Transverse colon (tissue), 4 donors: ENCODE results near the gene LDLRAD4. TPM values are rescaled to one million over a fixed set of nuclear protein-coding genes. Genes with fewer than 3 reads are reported as not detected.
A peak's percentile ranks its signal among the peaks of the same experiment; 100 is the strongest.

Source experiments
- DNase-seq: peaks from one replicate; pipeline ENCODE4 v3.0.0-alpha.2; 2019
- H3K27ac ChIP-seq, 4 donors: fragments of 200-600 bp; sonication (generic); 2 replicates each; pipeline ENCODE4 v1.5.1; 2016 to 2018; ENCODE audit warnings: inconsistent platforms in 4 of 4
- H3K27me3 ChIP-seq: fragments of 200-600 bp; sonication (generic); 2 replicates; pipeline ENCODE4 v1.5.1; 2017; ENCODE audit warnings: inconsistent platforms
- H3K36me3 ChIP-seq, 4 donors: fragments of 200-600 bp; sonication (generic); 2 replicates each; pipeline ENCODE4 v1.5.1; 2017 to 2019; ENCODE audit warnings: inconsistent platforms in 4 of 4
- H3K4me1 ChIP-seq, 4 donors: fragments of 200-600 bp; sonication (generic); 2 replicates each; pipeline ENCODE4 v1.5.1; 2017 to 2020; ENCODE audit warnings: inconsistent platforms in 4 of 4
- H3K4me3 ChIP-seq, 4 donors: fragments of 200-600 bp; sonication (generic); 1 replicate in 1 of 4; 2 replicates in 3 of 4; pipeline versions ENCODE4 v1.5.1 to v1.6.1; 2017 to 2019; ENCODE audit warnings: inconsistent platforms in 4 of 4
- H3K9me3 ChIP-seq, 2 donors: fragments of 200-600 bp; sonication (generic); 2 replicates each; pipeline ENCODE4 v1.5.1; 2017 to 2019; ENCODE audit warnings: inconsistent platforms in 2 of 2
- CTCF ChIP-seq, 5 experiments: fragments of 200-600 bp in 3 of 5; fragments of 450-650 bp in 2 of 5; sonication (generic) in 3 of 5; IDR thresholded peaks; 1 replicate in 2 of 5; 2 replicates in 3 of 5; pipeline ENCODE4 v1.5.1; 2016 to 2017; ENCODE audit warnings: antibody characterized with exemption in 5 of 5, inconsistent platforms in 3 of 5, mild to moderate bottlenecking in 2 of 5, moderate library complexity in 1 of 5
- EP300 ChIP-seq: sonication (generic); formaldehyde crosslinking; IDR thresholded peaks from one replicate; pipeline ENCODE4 v1.6.1; 2017; ENCODE audit warnings: antibody characterized with exemption, low read depth
- POLR2A ChIP-seq: fragments of 450-650 bp; IDR thresholded peaks from one replicate; pipeline ENCODE4 v1.6.1; 2016; ENCODE audit warnings: antibody characterized with exemption, mild to moderate bottlenecking, moderate library complexity
- POLR2AphosphoS5 ChIP-seq, 3 donors: sonication (generic); formaldehyde crosslinking; IDR thresholded peaks; one replicate each; pipeline ENCODE4 v1.6.1; 2016; ENCODE audit warnings: antibody characterized with exemption in 3 of 3
- WGBS, 2 donors: methylation state at CpG; one replicate each; pipeline ENCODE4 v1.1.5; 2018; ENCODE audit warnings: low coverage in 1 of 2; 5-methylcytosine and 5-hydroxymethylcytosine counted together
- in situ Hi-C, 4 donors: fragments of 200-750 bp; cut with MboI; loops; one replicate each; pipeline versions ENCODE4 v1.15.0 to v1.15.1; 2017; ENCODE audit warnings: low sequenced_read_pairs in 3 of 4, low pct_ligation_motif_present in 1 of 4, low pct_unique_long_range_greater_than_20kb in 1 of 4
- intact Hi-C: fragments of 100-400 bp; cut with DNase I; formaldehyde crosslinking; loops from one replicate; pipeline ENCODE4 v1.15.1; 2023; ENCODE audit warnings: low total_unique reads
- total RNA-seq, 4 donors: library from RNA; depleted of rRNA; stranded (reverse); fragments of >200 nt; gene quantifications; one replicate each; pipeline ENCODE4 v1.1.0, GENCODE V29; 2016

The LDLRAD4 gene
- total RNA-seq, 4 donors from 2014 or later, result 34.8 to 277 (median 60.6) TPM

- no peaks in the 10 kb centered on the region for H3K36me3 ChIP-seq
- 59 to 79% methylated on average over 3 to 18 of the region's 18 CpGs for WGBS, 2 donors
- H3K4me3 ChIP-seq, result peak overlapping the region in 1 of 4 donors; percentile 10
- DNase-seq, result peak; percentile 47
- H3K27me3 ChIP-seq, result no peaks in the 10 kb centered on the region
- in situ Hi-C loops (no loop called here), intact Hi-C loops (no loop called here)
- H3K9me3 ChIP-seq, result no peaks in the 10 kb centered on the region
- H3K4me1 ChIP-seq, result peaks cover 6 to 43% (median 18%) of the 10 kb centered on the region in 4 donors
- peak overlapping the region; percentile 66 to 76 (median 70) for H3K27ac ChIP-seq
- TF ChIP-seq POLR2AphosphoS5 (IDR thresholded peaks at IDR 0.05), result peak in 1 of 3 donors; percentile 15
- peak; percentile 12 for TF ChIP-seq POLR2A
- TF ChIP-seq CTCF (IDR thresholded peaks at IDR 0.05), result no peak
- TF ChIP-seq EP300, result no peak
Measured at GRCh38 chr18:13566941-13567746, 348.6 kb downstream of the LDLRAD4 start.

- H3K36me3 ChIP-seq, result no peaks in the 10 kb centered on the region
- peaks cover 6 to 30% (median 18%) of the 10 kb centered on the region in 4 donors for H3K4me1 ChIP-seq
- peak overlapping the region in 2 of 4 donors; percentile 17 to 66 for H3K27ac ChIP-seq
- in situ Hi-C loops, result no loop called here
- H3K27me3 ChIP-seq, result no peaks in the 10 kb centered on the region
- intact Hi-C loops, result no loop called here
- H3K9me3 ChIP-seq, result no peaks in the 10 kb centered on the region
- WGBS, 2 donors, result 60 to 61% methylated on average over 10 to 14 of the region's 14 CpGs
- H3K4me3 ChIP-seq, result no peak overlapping the region
- no peak for TF ChIP-seq POLR2A
- no peak for TF ChIP-seq POLR2AphosphoS5 (IDR thresholded peaks at IDR 0.05)
- no peak for TF ChIP-seq EP300
- no peak for TF ChIP-seq CTCF (IDR thresholded peaks at IDR 0.05)
- no peak for DNase-seq
Measured at GRCh38 chr18:13568443-13569392, 350.2 kb downstream of the LDLRAD4 start.

GRCh38 chr18:13570216-13570615 lies 351.7 kb downstream of the LDLRAD4 start:
- Histone ChIP-seq H3K36me3 (no peaks in the 10 kb centered on the region), H3K27me3 (no peaks in the 10 kb centered on the region), H3K4me3 (no peak overlapping the region), H3K9me3 (no peaks in the 10 kb centered on the region), H3K4me1 (peaks cover 0 to 15% (median 10%) of the 10 kb centered on the region in 4 donors), H3K27ac (no peak overlapping the region)
- no peak for TF ChIP-seq POLR2AphosphoS5 (IDR thresholded peaks at IDR 0.05)
- TF ChIP-seq EP300, result no peak
- TF ChIP-seq POLR2A, result no peak
- no peak for TF ChIP-seq CTCF (IDR thresholded peaks at IDR 0.05)
- DNase-seq, result no peak
- in situ Hi-C loops (no loop called here), intact Hi-C loops (no loop called here)
- WGBS, 2 donors, result 82 to 100% methylated on average over 1 to 17 of the region's 17 CpGs

- Histone ChIP-seq H3K4me3 (no peak overlapping the region), H3K36me3 (no peaks in the 10 kb centered on the region), H3K9me3 (no peaks in the 10 kb centered on the region), H3K27ac (no peak overlapping the region), H3K27me3 (no peaks in the 10 kb centered on the region), H3K4me1 (peaks cover 0 to 15% (median 9%) of the 10 kb centered on the region in 4 donors)
- in situ Hi-C loops, result no loop called here
- DNase-seq, result no peak
- TF ChIP-seq EP300 (no peak), POLR2A (no peak), CTCF (IDR thresholded peaks at IDR 0.05) (no peak), POLR2AphosphoS5 (IDR thresholded peaks at IDR 0.05) (no peak)
- WGBS, 2 donors, result 90% methylated on average over 7 of the region's 7 CpGs; no CpG with 5 or more reads in 1 of the 2 donors
- intact Hi-C loops, result no loop called here
Measured at GRCh38 chr18:13570856-13571495, 352.4 kb downstream of the LDLRAD4 start.
